ENCODE measurements around the gene ZNF529. TPM values are rescaled to one million over a fixed set of nuclear protein-coding genes. Genes with fewer than 3 reads are reported as not detected.

The ZNF529 gene
- total and polyA plus RNA-seq, 2 of the 13 experiments (the other 11 are each of a cell fraction or from before 2014, with no cell fraction given), result 9.3 to 10.6 TPM

GRCh38 chr19:36528194-36528920 lies 44.7 kb downstream of the ZNF529 start, which contains the start of gene ZNF260 (continued):
- TF ChIP-seq NFAT5 (CRISPR knock-in tag; IDR thresholded peaks at IDR 0.05), result 0 out of 2 replicates have a peak, but pooled peaks have one; percentile 72
- no peak for TF ChIP-seq JUND (CRISPR knock-in tag; IDR thresholded peaks at IDR 0.05)
- TF ChIP-seq NFYB (CRISPR knock-in tag; IDR thresholded peaks at IDR 0.05), result no peak
- TF ChIP-seq ARID5B (CRISPR knock-in tag; IDR thresholded peaks at IDR 0.05), result no peak; the same call in 1 of the 2 replicates
- peak; percentile 84; the same call in 1 of the 2 replicates for TF ChIP-seq MXD4 (CRISPR knock-in tag; IDR thresholded peaks at IDR 0.05)
- 0 out of 2 replicates have a peak, but pooled peaks have one; percentile 65 for TF ChIP-seq GTF3A (CRISPR knock-in tag; conservative IDR thresholded peaks at IDR 0.05)
- TF ChIP-seq SP2 (CRISPR knock-in tag; IDR thresholded peaks at IDR 0.05), result peak; percentile 43; the same call in 1 of the 2 replicates
- TF ChIP-seq ZSCAN12 (CRISPR knock-in tag; IDR thresholded peaks at IDR 0.05), result no peak
- peak; percentile 24; the same call in 1 of the 2 replicates for TF ChIP-seq ZNF274 (CRISPR knock-in tag; IDR thresholded peaks at IDR 0.05)
- TF ChIP-seq ZNF772 (CRISPR knock-in tag; IDR thresholded peaks at IDR 0.05), result no peak
- TF ChIP-seq ZSCAN20 (CRISPR knock-in tag; IDR thresholded peaks at IDR 0.05; ENCODE audit: borderline replicate concordance), result 0 out of 2 replicates have a peak, but pooled peaks have one; percentile 13
- no peak for TF ChIP-seq CSRNP2 (CRISPR knock-in tag; conservative IDR thresholded peaks at IDR 0.05; ENCODE audit: low read depth)
- peak; percentile 38; the same call in 1 of the 2 replicates for TF ChIP-seq MED1 (CRISPR knock-in tag; IDR thresholded peaks at IDR 0.05)
- no peak for TF ChIP-seq SOX5 (CRISPR knock-in tag; IDR thresholded peaks at IDR 0.05; ENCODE audit: borderline replicate concordance)
- no peak for TF ChIP-seq SP140L (CRISPR knock-in tag; IDR thresholded peaks at IDR 0.05; ENCODE audit: borderline replicate concordance)
- TF ChIP-seq ZNF513 (CRISPR knock-in tag; conservative IDR thresholded peaks at IDR 0.05), result no peak
- TF ChIP-seq SNAI1 (CRISPR knock-in tag; IDR thresholded peaks at IDR 0.05; ENCODE audit: borderline replicate concordance), result peak; percentile 81; the same call in 1 of the 2 replicates

All from HepG2 (cell line).